HG03103 (cell line): Measurements from ENCODE around the gene BSPRY.

Source experiments
- ATAC-seq: cut with Tn5 transposase; IDR thresholded peaks from one replicate; pipeline ENCODE4 v1.9.1; 2021; ENCODE audit warnings: low read depth; ENCODE audit not compliant: unreplicated experiment

Gene BSPRY

DNA sequence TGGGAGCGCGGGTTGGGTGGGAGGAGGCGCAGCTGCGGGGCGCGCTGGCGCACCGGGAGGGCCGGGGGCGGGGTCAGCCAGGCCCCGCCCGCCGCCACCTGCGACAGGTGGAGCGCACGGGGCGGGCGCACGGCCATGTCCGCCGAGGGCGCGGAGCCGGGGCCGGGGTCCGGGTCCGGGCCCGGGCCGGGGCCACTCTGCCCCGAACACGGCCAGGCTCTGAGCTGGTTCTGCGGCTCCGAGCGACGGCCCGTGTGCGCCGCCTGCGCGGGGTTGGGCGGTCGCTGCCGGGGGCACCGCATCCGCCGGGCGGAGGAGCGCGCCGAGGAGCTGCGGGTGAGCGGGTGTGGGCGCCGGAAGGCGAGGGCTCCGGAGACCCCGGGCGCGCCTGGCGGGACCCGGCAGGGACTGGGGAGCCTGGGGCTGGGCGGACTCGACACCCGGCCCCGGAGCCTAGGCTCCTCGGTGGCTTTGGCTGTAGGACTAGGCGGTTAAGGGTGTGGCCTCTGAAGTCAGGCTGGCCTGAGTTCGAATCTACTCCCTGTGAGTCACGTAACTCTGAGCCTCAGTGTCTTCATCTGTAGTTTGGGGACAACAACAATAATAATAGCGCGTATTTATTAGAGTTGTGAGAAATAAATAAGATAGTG is at the start of gene BSPRY:
Gene BSPRY (plus strand): TSS at position 97 of the 650 bp plus-strand sequence. CDS start 39 bp downstream, at position 136.
- ATAC-seq = no peak

GRCh38 chr9:113299800-113300292 is 49.5 kb upstream of the BSPRY start:
- no peak for ATAC-seq

DNA sequence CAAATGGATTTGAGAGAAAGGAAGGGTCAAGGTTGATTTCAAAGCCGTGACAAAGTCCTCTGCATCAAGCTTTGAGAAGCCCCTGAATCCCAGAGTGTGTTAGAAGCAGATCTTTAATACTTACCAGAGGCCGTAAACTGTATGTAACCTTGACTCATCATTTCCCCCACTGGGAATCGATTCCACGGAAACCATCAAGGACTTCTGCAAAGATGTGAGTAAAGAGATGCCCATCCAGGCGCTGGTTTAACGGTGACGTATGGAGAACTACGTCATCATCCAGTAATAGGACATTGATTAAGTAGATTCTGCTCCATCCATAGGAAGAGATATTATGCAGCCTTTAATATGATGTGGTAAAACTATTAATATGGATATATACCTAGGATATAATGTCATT is 47.8 kb upstream of the BSPRY start:
- ATAC-seq = no peak

- ATAC-seq = no peak
Observed at GRCh38 chr9:113302792-113303418, 46.4 kb upstream of the BSPRY start, which contains the start of gene RNF183. Gene RNF183, minus strand, starts transcription at chr9:113303376. Its CDS starts 5,192 bp downstream, at chr9:113298184.

- ATAC-seq = no peak
Observed at GRCh38 chr9:113306566-113306965, 42.8 kb upstream of the BSPRY start.

DNA sequence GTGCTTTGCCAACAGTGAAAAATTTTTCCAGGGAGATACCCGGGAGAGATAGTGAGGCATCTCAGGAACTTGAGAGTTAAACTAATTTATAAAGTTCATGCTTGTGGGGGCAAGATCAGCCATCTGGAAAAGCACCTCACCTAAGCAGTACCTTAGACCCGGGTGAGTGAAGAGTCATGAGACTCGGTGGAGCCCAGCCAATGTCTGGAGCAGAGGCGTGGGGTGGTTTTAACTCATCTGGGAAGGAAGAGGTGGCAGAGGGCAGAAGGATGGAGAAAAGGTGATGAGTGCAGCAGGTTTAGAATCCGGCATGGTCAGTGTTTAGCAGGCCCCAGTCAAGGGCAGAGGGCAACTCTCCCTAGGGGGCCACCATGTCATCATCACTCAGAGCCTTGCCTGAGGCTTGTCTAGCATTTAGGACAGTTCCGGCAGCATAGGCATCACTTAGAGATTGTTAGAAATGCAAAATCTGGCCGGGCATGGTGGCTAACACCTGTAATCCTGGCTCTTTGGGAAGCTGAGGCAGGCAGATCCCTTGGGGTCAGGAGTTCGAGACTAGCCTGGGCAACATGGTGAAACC is 41.9 kb upstream of the BSPRY start:
- no peak for ATAC-seq

DNA sequence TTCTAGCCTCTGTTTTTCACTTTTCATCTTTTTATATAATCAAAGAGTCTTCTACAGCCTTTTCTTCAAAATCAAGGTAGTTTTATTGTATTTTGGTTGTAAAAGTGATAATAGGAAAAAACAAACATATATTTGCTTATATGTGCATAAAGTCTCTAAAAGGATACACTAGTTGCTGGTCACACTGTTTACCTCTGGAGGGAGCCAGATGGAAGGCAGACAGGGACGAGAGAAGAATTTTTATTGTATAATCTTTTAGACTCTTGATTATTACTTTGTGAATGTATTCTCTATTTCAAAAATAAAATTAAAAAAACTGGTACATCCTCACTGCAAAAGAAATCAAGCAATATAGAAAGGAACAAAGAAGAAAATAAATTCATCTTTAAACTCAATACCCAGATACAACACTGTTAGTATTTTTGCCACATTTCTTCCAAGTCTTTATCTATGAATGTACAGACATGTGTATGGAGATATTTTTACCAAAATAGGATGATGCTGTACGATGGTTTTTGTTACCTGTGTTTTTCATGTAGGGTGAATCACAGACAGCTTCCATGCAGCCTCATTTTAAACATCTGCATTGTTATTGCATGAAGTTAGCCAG is 40.0 kb upstream of the BSPRY start:
- ATAC-seq = no peak

DNA sequence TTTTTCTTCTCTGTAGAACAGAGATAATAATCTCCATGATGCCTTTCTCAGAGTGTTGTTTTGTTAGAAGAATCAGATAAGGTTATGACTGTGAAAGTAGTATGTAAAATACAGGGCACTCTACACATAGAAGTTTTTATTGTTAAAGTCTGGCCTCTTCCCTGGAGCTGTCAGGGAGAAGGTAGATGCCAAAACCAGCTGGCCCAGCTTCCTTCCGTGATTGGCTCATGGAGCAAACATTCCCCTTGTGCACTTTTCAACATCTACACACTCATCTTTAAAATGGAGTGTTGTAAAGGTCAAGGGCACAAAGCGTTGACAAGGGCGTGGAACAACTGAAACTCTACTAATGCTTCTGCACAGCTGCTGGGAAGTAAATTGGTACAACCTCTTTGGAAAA is 38.8 kb upstream of the BSPRY start:
- no peak for ATAC-seq

DNA sequence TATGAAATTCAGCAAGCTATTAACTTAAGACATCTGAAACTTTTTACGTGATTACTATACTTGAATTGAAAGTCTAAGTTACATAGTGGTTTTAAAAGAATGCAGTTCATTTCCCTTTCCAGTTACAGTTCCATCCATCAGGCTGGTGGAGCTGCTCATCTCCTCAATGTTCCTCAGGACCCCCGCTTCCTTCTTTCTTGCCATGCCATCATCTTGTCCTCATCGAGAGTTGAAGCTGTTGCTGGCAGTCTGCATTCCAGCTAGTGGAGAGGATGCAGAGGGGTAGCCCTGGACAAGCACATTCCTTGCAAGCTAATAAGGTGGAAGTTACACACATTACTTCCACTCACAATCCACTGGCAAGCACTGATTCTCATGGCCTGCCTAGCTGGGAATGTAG is 37.4 kb upstream of the BSPRY start:
- ATAC-seq = no peak

DNA sequence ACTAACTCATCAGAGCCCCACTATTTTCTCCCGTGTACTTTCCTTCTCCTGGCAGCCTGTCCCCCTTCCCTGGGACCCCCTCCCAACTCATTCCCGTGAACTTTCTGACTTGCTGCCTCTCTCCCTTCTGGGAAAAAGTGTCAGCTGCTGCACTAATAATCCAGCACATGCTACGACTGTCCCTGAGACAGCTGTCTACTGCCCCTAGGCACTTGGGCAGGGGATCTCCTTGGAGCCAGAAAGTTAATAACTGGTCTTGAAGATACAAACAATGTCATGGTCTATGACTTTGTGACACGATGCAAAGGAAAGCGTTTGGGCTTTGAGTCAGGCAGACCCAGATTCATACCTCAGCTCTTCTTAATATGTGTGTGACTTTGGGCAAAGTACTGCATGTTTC is 36.1 kb upstream of the BSPRY start:
- ATAC-seq = no peak

GRCh38 chr9:113315231-113315630 is 34.1 kb upstream of the BSPRY start:
- ATAC-seq = no peak

- no peak for ATAC-seq
Observed at GRCh38 chr9:113316030-113316429, 33.3 kb upstream of the BSPRY start.

GRCh38 chr9:113317777-113318176 is 31.6 kb upstream of the BSPRY start:
- ATAC-seq = no peak

DNA sequence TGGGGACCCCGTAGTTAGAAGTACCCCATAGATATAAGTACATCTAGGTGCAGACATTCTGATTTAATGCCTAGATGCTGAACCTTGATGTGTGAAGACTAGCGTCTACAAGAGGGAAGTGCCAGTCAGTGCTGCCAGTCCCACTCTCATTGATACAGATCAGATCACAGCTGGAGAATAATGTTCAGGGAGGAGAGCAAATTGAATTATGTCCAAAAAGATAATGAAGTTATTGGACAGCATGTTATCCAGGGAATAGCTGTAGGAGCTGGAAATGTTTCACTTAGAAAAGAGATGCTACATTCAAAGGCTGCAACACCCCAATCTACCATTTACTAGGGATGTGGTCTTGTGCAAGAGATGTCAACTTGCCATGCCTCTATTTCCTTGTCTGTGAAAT is 30.3 kb upstream of the BSPRY start:
- ATAC-seq = no peak

GRCh38 chr9:113320051-113320450 is 29.3 kb upstream of the BSPRY start:
- ATAC-seq = no peak

GRCh38 chr9:113322671-113323070 is 26.7 kb upstream of the BSPRY start:
- ATAC-seq = no peak

DNA sequence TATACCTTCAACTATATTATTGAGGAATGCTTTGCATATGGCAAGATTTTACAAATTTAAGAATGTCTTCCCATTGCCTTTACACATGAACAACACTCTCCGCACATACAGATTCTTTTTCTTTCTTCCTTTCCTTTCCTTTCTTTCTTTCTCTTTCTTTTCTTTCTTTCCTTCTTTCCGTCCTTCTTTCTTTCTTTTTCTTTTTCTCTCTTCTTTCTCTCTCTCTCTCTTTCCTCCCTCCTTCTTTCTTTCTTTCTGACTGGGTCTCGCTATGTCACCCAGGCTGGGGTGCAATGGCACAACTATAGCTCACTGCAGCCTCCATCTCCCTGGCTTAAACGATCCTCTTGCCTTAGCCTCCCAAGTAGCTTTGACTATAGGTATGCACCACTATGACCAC is 23.1 kb upstream of the BSPRY start:
- no peak for ATAC-seq

DNA sequence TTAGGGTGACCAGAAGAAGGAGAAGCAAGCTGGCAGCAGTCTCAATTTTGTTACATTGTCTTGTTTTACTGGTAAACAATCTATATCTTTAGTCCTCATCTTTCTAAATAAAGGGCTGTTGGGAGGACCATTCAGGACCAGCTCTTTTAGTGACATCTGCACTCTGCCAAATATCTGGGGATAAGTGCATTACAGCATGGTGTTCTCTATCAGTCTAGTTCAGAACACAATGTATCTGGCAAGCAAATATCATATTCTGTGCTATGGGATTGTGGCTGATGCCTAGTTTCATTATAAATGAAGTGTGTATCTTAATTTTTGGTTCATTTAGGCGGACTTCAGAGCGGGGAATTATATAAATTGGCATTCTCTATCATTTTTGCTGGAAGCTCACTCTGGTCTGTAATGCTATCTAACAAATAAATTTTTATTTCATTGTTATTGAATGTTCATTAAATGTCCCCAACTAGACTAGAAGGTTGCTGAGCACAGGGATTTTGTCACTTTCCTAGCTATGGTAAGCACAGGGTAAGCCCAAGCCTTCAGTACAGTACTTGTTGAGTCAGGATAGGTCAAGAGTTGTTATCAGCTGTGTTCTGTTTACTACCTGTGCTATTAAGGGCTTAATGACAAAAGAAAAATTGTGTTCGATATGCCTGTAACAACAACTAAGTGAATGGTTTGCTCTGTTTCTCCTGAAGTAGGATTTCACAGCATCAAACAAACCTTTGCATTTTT is 21.1 kb upstream of the BSPRY start:
- no peak for ATAC-seq

DNA sequence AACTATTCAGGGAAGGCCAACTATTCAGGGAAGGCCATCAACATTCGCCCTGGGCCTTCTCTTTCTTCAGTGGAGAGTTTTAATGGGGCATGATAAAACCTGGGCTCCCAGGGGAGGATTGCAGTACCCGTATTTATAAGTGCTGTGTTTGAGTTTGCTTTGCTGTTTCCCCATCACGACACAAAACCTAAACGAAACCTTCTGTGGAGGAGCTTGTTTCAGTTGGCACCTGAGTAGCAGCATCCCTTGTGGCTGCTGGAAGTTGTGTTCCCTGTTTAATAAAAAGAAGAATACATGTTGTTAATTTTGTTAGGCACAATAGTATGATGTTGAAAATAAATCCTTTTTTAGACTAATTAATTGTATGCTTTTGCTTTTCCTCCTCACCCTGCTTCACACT is 17.6 kb upstream of the BSPRY start:
- ATAC-seq = no peak

- ATAC-seq = no peak
Observed at GRCh38 chr9:113337714-113338113, 11.6 kb upstream of the BSPRY start.
